A673 (cell line): ENCODE data around the gene HNF1B. TPM values are rescaled to one million over a fixed set of nuclear protein-coding genes. Genes with fewer than 3 reads are reported as not detected.

Experiments
- BruUV-seq: library from RNA; stranded (reverse); fragments of 400-500 nt; replicated peaks from 2 replicates; lab custom pipeline; 2021; lab: Mats Ljungman, UMichigan
- CTCF ChIA-PET: fragments of 300-600 bp; sonication (Branson Sonifier 250); formaldehyde crosslinking; loops from one replicate; lab custom pipeline; 2022; ENCODE audit warnings: antibody characterized with exemption; lab: Charles Lee
- POLR2A ChIA-PET: fragments of 300-600 bp; sonication (Branson Sonifier 250); formaldehyde crosslinking; loops from one replicate; lab custom pipeline; 2022; ENCODE audit warnings: antibody characterized with exemption; ENCODE audit not compliant: low non-redundant PET; lab: Charles Lee
- DNase-seq: peaks from one replicate; pipeline ENCODE4 v3.0.0-alpha.2; 2015; ENCODE audit warnings: low spot score
- H3K27ac ChIP-seq: fragments of 200-600 bp; sonication (generic); 2 replicates; pipeline ENCODE4 v1.5.1; 2016; ENCODE audit warnings: mixed run types, low read depth, mild to moderate bottlenecking, mixed read lengths, antibody characterized with exemption, low read length; ENCODE audit not compliant: poor library complexity, severe bottlenecking
- H3K27me3 ChIP-seq: fragments of 200-600 bp; sonication (generic); replicated peaks from 2 replicates; pipeline ENCODE4 v1.6.1; 2017; ENCODE audit warnings: mixed run types, low read depth, mild to moderate bottlenecking, mixed read lengths, antibody characterized with exemption, low read length; ENCODE audit not compliant: insufficient read depth, poor library complexity
- H3K36me3 ChIP-seq: fragments of 200-600 bp; sonication (generic); 2 replicates; pipeline ENCODE4 v1.6.1; 2016; ENCODE audit warnings: mixed run types, mild to moderate bottlenecking, mixed read lengths, antibody characterized with exemption, low read length; ENCODE audit not compliant: insufficient read depth, poor library complexity, severe bottlenecking
- H3K4me1 ChIP-seq: fragments of 200-600 bp; sonication (generic); 2 replicates; pipeline ENCODE4 v1.6.1; 2017; ENCODE audit warnings: mixed run types, mild to moderate bottlenecking, mixed read lengths, antibody characterized with exemption, low read length; ENCODE audit not compliant: insufficient read depth, poor library complexity, severe bottlenecking
- H3K4me3 ChIP-seq: fragments of 200-600 bp; sonication (generic); 2 replicates; pipeline ENCODE4 v1.5.1; 2016; ENCODE audit warnings: low read depth, mixed run types, mild to moderate bottlenecking, mixed read lengths, low read length; ENCODE audit not compliant: poor library complexity, severe bottlenecking
- H3K9me3 ChIP-seq: fragments of 200-600 bp; sonication (generic); 2 replicates; pipeline ENCODE4 v1.6.1; 2016; ENCODE audit warnings: mixed run types, low read depth, mild to moderate bottlenecking, mixed read lengths, antibody characterized with exemption, low read length; ENCODE audit not compliant: poor library complexity, severe bottlenecking
- CTCF ChIP-seq: fragments of 300-800, 200-600 bp; sonication (generic); conservative IDR thresholded peaks from 2 replicates; pipeline ENCODE4 v1.5.1; 2017; ENCODE audit warnings: low read depth, mild to moderate bottlenecking, antibody characterized with exemption, low read length, moderate library complexity, mixed read lengths
- EZH2 ChIP-seq: fragments of 200-600 bp; sonication (generic); IDR thresholded peaks from 2 replicates; pipeline ENCODE4 v1.6.1; 2017; ENCODE audit warnings: borderline replicate concordance, low read depth, mild to moderate bottlenecking, mixed read lengths, antibody characterized with exemption, low read length; ENCODE audit not compliant: poor library complexity, severe bottlenecking
- intact Hi-C: fragments of 100-400 bp; cut with micrococcal nuclease; formaldehyde crosslinking; loops from one replicate; pipeline ENCODE4 v1.10.0; 2022; ENCODE audit not compliant: unreplicated experiment
- total RNA-seq: library from RNA; stranded (reverse); gene quantifications from 2 replicates; pipeline ENCODE4 v1.2.3, GENCODE V29; 2021

Gene HNF1B
- total RNA-seq, 1 experiment from 2014 or later, result not detected

- CTCF ChIA-PET, result no interaction called here
- Histone ChIP-seq H3K4me1 (no peaks in the 10 kb centered on the region), H3K27ac (no peak overlapping the region), H3K4me3 (no peak overlapping the region), H3K36me3 (no peaks in the 10 kb centered on the region), H3K9me3 (no peaks in the 10 kb centered on the region), H3K27me3 (no peaks in the 10 kb centered on the region)
- intact Hi-C loops, result no loop called here
- no peak for DNase-seq
- POLR2A ChIA-PET, result no interaction called here
- TF ChIP-seq EZH2 (no peak), CTCF (no peak)
- no TSS peak for BruUV-seq
These were observed 49.1 kb downstream of the HNF1B start for GRCh38 chr17:37695726-37696125.

DNA sequence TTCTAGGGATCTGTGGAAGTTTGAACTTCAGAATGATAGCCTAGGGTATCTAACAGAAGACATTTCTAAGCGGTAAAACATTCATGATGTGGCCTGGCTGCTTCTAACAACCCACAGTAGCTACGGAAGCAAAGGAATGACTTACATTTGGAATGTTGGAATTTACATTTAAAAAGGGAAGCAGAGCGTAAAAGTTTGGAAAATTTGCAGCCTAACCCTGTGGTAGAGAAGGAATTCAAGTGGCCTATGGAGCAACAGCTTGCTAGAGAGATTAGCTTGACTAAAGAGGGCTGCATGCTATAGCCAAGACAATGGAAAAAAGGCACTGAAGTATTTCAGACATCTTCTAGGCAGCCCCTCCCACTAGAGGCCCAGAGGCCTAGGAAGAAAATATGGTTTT, 50.1 kb downstream of the HNF1B start:
- intact Hi-C loops, result no loop called here
- CTCF ChIA-PET, result no interaction called here
- BruUV-seq, result no TSS peak

GRCh38 chr17:37693328-37693727, 51.5 kb downstream of the HNF1B start:
- POLR2A ChIA-PET, result no interaction called here
- H3K27ac ChIP-seq, result no peak overlapping the region
- intact Hi-C loops, result no loop called here
- no peaks in the 10 kb centered on the region for H3K36me3 ChIP-seq
- no peaks in the 10 kb centered on the region for H3K27me3 ChIP-seq
- CTCF ChIA-PET, result no interaction called here
- DNase-seq, result no peak
- no peaks in the 10 kb centered on the region for H3K9me3 ChIP-seq
- TF ChIP-seq CTCF, result no peak
- TF ChIP-seq EZH2, result no peak
- no peak overlapping the region for H3K4me3 ChIP-seq
- BruUV-seq, result no TSS peak
- no peaks in the 10 kb centered on the region for H3K4me1 ChIP-seq

More for the DNA sequence above, 50.1 kb downstream of the HNF1B start:
- POLR2A ChIA-PET, result no interaction called here
- Histone ChIP-seq H3K4me3 (no peak overlapping the region), H3K4me1 (no peaks in the 10 kb centered on the region), H3K9me3 (no peaks in the 10 kb centered on the region), H3K36me3 (no peaks in the 10 kb centered on the region), H3K27ac (no peak overlapping the region), H3K27me3 (no peaks in the 10 kb centered on the region)
- TF ChIP-seq CTCF, result no peak
- no peak for TF ChIP-seq EZH2
- no peak for DNase-seq
